Hepatocyte (in vitro differentiated cells): Measurements from ENCODE around the gene GLRX.

Experiments used
- EZH2 ChIP-seq: fragments of 200-600 bp; sonication (generic); IDR thresholded peaks from 2 replicates; pipeline ENCODE4 v1.6.1; 2016; ENCODE audit warnings: antibody characterized with exemption, mild to moderate bottlenecking, borderline replicate concordance
- EZH2phosphoT487 ChIP-seq: fragments of 200-600 bp; sonication (generic); IDR thresholded peaks from one replicate; pipeline ENCODE4 v1.6.1; 2018; ENCODE audit warnings: antibody characterized with exemption, mild to moderate bottlenecking, low read depth, moderate library complexity; ENCODE audit not compliant: unreplicated experiment, severe bottlenecking
- TF ChIP-seq, protein P1 (sequence below): fragments of 200-600 bp; sonication (generic); IDR thresholded peaks from 2 replicates; pipeline ENCODE4 v1.5.1; 2016; ENCODE audit warnings: antibody characterized with exemption, mild to moderate bottlenecking; ENCODE audit not compliant: poor library complexity

DNA sequence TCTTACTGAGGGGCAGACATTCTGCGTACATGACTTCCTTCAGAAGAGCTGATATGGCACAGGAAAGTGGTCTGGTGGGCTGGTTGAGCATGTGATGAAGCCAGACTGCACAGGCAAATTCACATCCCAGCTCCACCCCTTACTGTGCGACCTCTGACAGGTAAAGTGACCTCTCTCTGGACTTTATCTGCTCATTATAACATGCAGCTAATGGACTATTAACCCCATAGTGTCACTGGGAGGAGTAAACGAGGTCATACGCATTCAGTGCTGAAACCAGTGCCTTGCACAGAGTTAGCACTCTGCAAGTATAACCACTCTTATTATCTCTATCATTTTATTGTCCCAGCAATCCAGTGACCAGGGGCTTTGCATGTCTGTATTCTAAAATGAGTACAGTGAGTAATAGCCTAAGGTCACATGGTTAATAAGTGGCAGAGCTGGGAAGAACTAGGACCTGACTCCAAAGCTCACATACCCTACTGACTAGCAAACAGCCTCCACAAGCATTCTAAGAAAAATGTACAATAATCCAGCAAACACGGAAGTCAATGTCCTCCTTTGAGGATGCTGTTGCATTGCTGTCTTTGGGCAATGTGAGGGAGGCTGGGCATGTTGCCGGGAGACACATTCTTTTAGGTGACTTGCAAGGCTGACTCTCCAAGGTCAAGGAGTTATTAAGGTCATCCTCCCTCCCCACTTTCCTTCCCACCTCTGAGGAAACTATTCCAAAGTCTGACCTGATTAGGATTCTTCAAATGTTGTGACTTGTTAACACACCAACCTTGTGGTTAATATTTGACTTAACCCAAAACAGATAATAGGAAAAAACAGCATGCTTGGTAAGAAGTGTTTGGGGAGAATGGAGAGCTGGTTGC is 19.0 kb downstream of the GLRX start:
- TF ChIP-seq EZH2 (no peak), EZH2phosphoT487 (no peak)
- TF ChIP-seq, protein P1, sequence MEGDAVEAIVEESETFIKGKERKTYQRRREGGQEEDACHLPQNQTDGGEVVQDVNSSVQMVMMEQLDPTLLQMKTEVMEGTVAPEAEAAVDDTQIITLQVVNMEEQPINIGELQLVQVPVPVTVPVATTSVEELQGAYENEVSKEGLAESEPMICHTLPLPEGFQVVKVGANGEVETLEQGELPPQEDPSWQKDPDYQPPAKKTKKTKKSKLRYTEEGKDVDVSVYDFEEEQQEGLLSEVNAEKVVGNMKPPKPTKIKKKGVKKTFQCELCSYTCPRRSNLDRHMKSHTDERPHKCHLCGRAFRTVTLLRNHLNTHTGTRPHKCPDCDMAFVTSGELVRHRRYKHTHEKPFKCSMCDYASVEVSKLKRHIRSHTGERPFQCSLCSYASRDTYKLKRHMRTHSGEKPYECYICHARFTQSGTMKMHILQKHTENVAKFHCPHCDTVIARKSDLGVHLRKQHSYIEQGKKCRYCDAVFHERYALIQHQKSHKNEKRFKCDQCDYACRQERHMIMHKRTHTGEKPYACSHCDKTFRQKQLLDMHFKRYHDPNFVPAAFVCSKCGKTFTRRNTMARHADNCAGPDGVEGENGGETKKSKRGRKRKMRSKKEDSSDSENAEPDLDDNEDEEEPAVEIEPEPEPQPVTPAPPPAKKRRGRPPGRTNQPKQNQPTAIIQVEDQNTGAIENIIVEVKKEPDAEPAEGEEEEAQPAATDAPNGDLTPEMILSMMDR, result no peak
